ENCODE data around the gene OSBPL5.

The OSBPL5 gene

GRCh38 chr11:3139086-3139440 is 26.0 kb downstream of the OSBPL5 start:
- H3K9me3 ChIP-seq (ENCODE audit: insufficient read depth, low read depth, low read length) = no peaks in the 10 kb centered on the region
- no peak overlapping the region for H3K4me3 ChIP-seq (ENCODE audit: low read length, poor library complexity, severe bottlenecking)
- peaks cover 59% of the 10 kb centered on the region for H3K4me1 ChIP-seq (ENCODE audit: insufficient read depth, low read length, poor library complexity, severe bottlenecking)
- TF ChIP-seq CTCF (conservative IDR thresholded peaks at IDR 0.05; ENCODE audit: low read length) (no peak), EZH2phosphoT487 (IDR thresholded peaks at IDR 0.05; ENCODE audit: borderline replicate concordance) (no peak)
- no peaks in the 10 kb centered on the region for H3K36me3 ChIP-seq (ENCODE audit: insufficient read depth, low read length)
- peaks cover 67% of the 10 kb centered on the region for H3K79me2 ChIP-seq (ENCODE audit: insufficient read depth, low read length)
- H3F3A ChIP-seq (ENCODE audit: low read depth) = no peaks in the 10 kb centered on the region; the same call in 1 of the 2 replicates
- peak overlapping the region; percentile 70 for H3K9ac ChIP-seq (ENCODE audit: low read depth, low read length, poor library complexity, severe bottlenecking)
- H3K27me3 ChIP-seq (ENCODE audit: insufficient read depth, low read length, poor library complexity, severe bottlenecking) = no peaks in the 10 kb centered on the region
- peak overlapping the region; percentile 25 for H3K4me2 ChIP-seq (ENCODE audit: low read depth, low read length, poor library complexity, severe bottlenecking)
- no peak overlapping the region for H2AFZ ChIP-seq (ENCODE audit: low read length)
- no peaks in the 10 kb centered on the region for H4K20me1 ChIP-seq (ENCODE audit: insufficient read depth, low read length, poor library complexity, severe bottlenecking)
- no peaks in the 10 kb centered on the region for H3K9me2 ChIP-seq (replicated peaks; ENCODE audit: low read depth, low read length)

GRCh38 chr11:3138178-3139085 is 26.7 kb downstream of the OSBPL5 start:
- TF ChIP-seq CTCF (conservative IDR thresholded peaks at IDR 0.05; ENCODE audit: low read length) = peak; percentile 29; the same call in 1 of the 2 replicates
- TF ChIP-seq EZH2phosphoT487 (IDR thresholded peaks at IDR 0.05; ENCODE audit: borderline replicate concordance) = no peak
- H3K79me2 ChIP-seq (ENCODE audit: insufficient read depth, low read length) = peaks cover 67% of the 10 kb centered on the region
- no peaks in the 10 kb centered on the region for H3K9me3 ChIP-seq (ENCODE audit: insufficient read depth, low read depth, low read length)
- H3F3A ChIP-seq (ENCODE audit: low read depth) = no peaks in the 10 kb centered on the region; the same call in 1 of the 2 replicates
- peaks cover 66% of the 10 kb centered on the region for H3K4me1 ChIP-seq (ENCODE audit: insufficient read depth, low read length, poor library complexity, severe bottlenecking)
- H4K20me1 ChIP-seq (ENCODE audit: insufficient read depth, low read length, poor library complexity, severe bottlenecking) = no peaks in the 10 kb centered on the region
- H3K4me3 ChIP-seq (ENCODE audit: low read length, poor library complexity, severe bottlenecking) = peak overlapping the region; percentile 59
- H3K9me2 ChIP-seq (replicated peaks; ENCODE audit: low read depth, low read length) = no peaks in the 10 kb centered on the region
- H3K9ac ChIP-seq (ENCODE audit: low read depth, low read length, poor library complexity, severe bottlenecking) = peak overlapping the region; percentile 70
- peak overlapping the region; percentile 80 for H3K4me2 ChIP-seq (ENCODE audit: low read depth, low read length, poor library complexity, severe bottlenecking)
- H3K27me3 ChIP-seq (ENCODE audit: insufficient read depth, low read length, poor library complexity, severe bottlenecking) = no peaks in the 10 kb centered on the region
- H2AFZ ChIP-seq (ENCODE audit: low read length) = no peak overlapping the region
- no peaks in the 10 kb centered on the region for H3K36me3 ChIP-seq (ENCODE audit: insufficient read depth, low read length)

- H3K4me2 ChIP-seq (ENCODE audit: low read depth, low read length, poor library complexity, severe bottlenecking) = peak overlapping the region; percentile 80
These were observed 27.5 kb downstream of the OSBPL5 start for GRCh38 chr11:3137486-3138177.

More at GRCh38 chr11:3137486-3138177, 27.5 kb downstream of the OSBPL5 start:
- no peaks in the 10 kb centered on the region for H3K27me3 ChIP-seq (ENCODE audit: insufficient read depth, low read length, poor library complexity, severe bottlenecking)
- no peaks in the 10 kb centered on the region for H3K9me3 ChIP-seq (ENCODE audit: insufficient read depth, low read depth, low read length)
- H3K4me3 ChIP-seq (ENCODE audit: low read length, poor library complexity, severe bottlenecking) = peak overlapping the region; percentile 59
- no peaks in the 10 kb centered on the region for H3K9me2 ChIP-seq (replicated peaks; ENCODE audit: low read depth, low read length)
- H3K4me1 ChIP-seq (ENCODE audit: insufficient read depth, low read length, poor library complexity, severe bottlenecking) = peaks cover 68% of the 10 kb centered on the region
- H3K36me3 ChIP-seq (ENCODE audit: insufficient read depth, low read length) = no peaks in the 10 kb centered on the region; the same call in 1 of the 2 replicates
- H2AFZ ChIP-seq (ENCODE audit: low read length) = no peak overlapping the region
- no peaks in the 10 kb centered on the region for H4K20me1 ChIP-seq (ENCODE audit: insufficient read depth, low read length, poor library complexity, severe bottlenecking)
- H3K9ac ChIP-seq (ENCODE audit: low read depth, low read length, poor library complexity, severe bottlenecking) = peak overlapping the region; percentile 70
- H3F3A ChIP-seq (ENCODE audit: low read depth) = no peaks in the 10 kb centered on the region; the same call in 1 of the 2 replicates
- peaks cover 69% of the 10 kb centered on the region for H3K79me2 ChIP-seq (ENCODE audit: insufficient read depth, low read length)
- TF ChIP-seq CTCF (conservative IDR thresholded peaks at IDR 0.05; ENCODE audit: low read length) (no peak), EZH2phosphoT487 (IDR thresholded peaks at IDR 0.05; ENCODE audit: borderline replicate concordance) (no peak)

Measured in Loucy (cell line).